Breast epithelium (tissue), 4 donors: ENCODE results near the gene ADGRG4. TPM values are rescaled to one million over a fixed set of nuclear protein-coding genes. Genes with fewer than 3 reads are reported as not detected.

Experiments
- DNase-seq, 2 donors: peaks; one replicate each; pipeline ENCODE4 v3.0.0-alpha.2; 2019; ENCODE audit warnings: low spot score in 2 of 2
- H3K27ac ChIP-seq, 2 donors: fragments of 200-600 bp; sonication (generic) in 1 of 2; one replicate each; pipeline ENCODE4 v1.5.1; 2016 to 2019; ENCODE audit warnings: mild to moderate bottlenecking in 1 of 2
- H3K27me3 ChIP-seq, 2 donors: fragments of 200-600 bp; sonication (generic) in 1 of 2; one replicate each; pipeline versions ENCODE4 v1.5.1 to v1.6.0; 2017 to 2019; ENCODE audit warnings: control low read depth in 1 of 2, mild to moderate bottlenecking in 1 of 2
- H3K36me3 ChIP-seq: fragments of 200-600 bp; one replicate; pipeline ENCODE4 v1.5.1; 2019
- H3K4me1 ChIP-seq, 2 donors: fragments of 200-600 bp; sonication (generic); one replicate each; pipeline ENCODE4 v1.5.1; 2016 to 2019; ENCODE audit warnings: control low read depth in 1 of 2
- H3K4me3 ChIP-seq, 3 donors: fragments of 200-600 bp; sonication (generic); 1 replicate in 2 of 3; 2 replicates in 1 of 3; pipeline ENCODE4 v1.5.1; 2016 to 2019; ENCODE audit warnings: mild to moderate bottlenecking in 3 of 3, moderate library complexity in 2 of 3
- H3K9me3 ChIP-seq, 2 donors: fragments of 200-600 bp; sonication (generic) in 1 of 2; one replicate each; pipeline ENCODE4 v1.5.1; 2016 to 2019; ENCODE audit warnings: control low read depth in 1 of 2
- CTCF ChIP-seq, 3 donors: fragments of 450-650 bp; IDR thresholded peaks; one replicate each; pipeline ENCODE4 v1.5.1; 2016 to 2017; ENCODE audit warnings: antibody characterized with exemption in 3 of 3, mild to moderate bottlenecking in 3 of 3, moderate library complexity in 3 of 3
- POLR2A ChIP-seq: fragments of 450-650 bp; IDR thresholded peaks from one replicate; pipeline ENCODE4 v1.6.1; 2016; ENCODE audit warnings: antibody characterized with exemption, mild to moderate bottlenecking, moderate library complexity
- POLR2AphosphoS5 ChIP-seq, 3 donors: sonication (generic); formaldehyde crosslinking; IDR thresholded peaks; one replicate each; pipeline ENCODE4 v1.6.1; 2017; ENCODE audit warnings: antibody characterized with exemption in 3 of 3
- intact Hi-C: fragments of 100-400 bp; cut with DNase I; formaldehyde crosslinking; loops from one replicate; pipeline ENCODE4 v1.15.1; 2023; ENCODE audit warnings: low total_unique reads
- total RNA-seq, 3 donors: library from RNA; depleted of rRNA; stranded (reverse); fragments of >200 nt; gene quantifications; one replicate each; pipeline ENCODE4 v1.1.0, GENCODE V29; 2016

Gene ADGRG4
- total RNA-seq, 3 donors from 2014 or later, result under 0.01 to 0.16 (median under 0.01) TPM

DNA sequence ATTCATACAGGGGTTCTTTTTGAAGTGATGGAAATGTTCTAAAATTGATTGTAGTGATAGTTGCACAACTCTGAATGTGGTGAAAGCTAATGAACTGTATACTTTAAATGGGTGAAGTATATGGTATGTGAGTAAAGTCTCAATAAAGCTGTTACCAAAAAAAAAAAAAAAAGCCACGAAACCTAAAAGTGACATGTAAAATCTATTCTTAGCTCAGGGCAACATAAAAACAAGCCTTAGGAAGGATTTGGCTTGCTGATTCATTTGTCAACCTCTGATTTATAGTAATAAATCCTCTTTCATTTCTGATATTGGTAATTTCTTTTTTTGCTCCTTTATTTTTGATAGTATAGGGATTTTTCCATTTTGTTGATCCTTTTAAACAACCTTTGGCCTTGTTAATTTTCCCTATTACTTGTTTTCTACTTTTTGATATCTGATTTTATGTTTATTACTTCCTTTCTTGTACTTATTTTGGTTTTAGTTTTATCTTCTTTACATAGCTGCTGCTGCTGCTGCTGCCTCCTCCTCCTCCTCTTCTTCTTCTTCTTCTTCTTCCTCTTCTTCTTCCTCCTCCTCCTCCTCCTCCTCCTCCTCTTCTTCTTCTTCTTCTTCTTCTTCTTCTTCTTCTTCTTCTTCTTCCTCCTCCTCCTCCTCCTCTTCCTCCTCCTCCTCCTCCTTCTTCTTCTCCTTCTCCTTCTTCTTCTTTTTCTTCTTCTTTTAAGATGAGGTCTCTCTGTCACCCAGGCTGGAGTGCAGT, 79.4 kb downstream of the ADGRG4 start:
- no peak overlapping the region for H3K4me3 ChIP-seq
- no peaks in the 10 kb centered on the region for H3K4me1 ChIP-seq
- no peak overlapping the region for H3K27ac ChIP-seq
- H3K9me3 ChIP-seq, result peaks cover 0 to under 1% of the 10 kb centered on the region in 2 donors
- intact Hi-C loops, result no loop called here
- TF ChIP-seq POLR2A, result no peak
- TF ChIP-seq POLR2AphosphoS5 (IDR thresholded peaks at IDR 0.05), result no peak
- TF ChIP-seq CTCF (IDR thresholded peaks at IDR 0.05), result no peak
- no peak for DNase-seq
- H3K27me3 ChIP-seq, result peaks cover 0 to 18% of the 10 kb centered on the region in 2 donors
- no peaks in the 10 kb centered on the region for H3K36me3 ChIP-seq

DNA sequence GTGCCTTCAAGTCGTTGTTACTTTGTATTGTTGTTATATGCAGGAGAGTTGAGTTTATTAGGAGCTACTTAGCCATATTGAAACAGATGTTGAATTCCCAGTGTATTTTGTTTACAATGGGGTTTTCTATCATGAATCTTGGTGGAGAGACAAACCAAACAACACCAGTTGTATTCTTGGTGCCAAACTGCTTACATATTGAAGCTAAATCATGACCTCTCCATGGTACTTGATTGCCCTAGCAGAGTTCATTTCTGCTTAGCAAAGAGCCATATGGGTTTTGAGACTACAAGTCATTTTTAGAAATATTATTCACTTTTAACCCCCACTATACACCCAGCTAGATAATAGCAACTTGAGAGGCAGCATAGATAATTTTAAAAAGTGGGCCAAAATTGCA, 85.4 kb downstream of the ADGRG4 start:
- TF ChIP-seq POLR2AphosphoS5 (IDR thresholded peaks at IDR 0.05) (no peak), CTCF (IDR thresholded peaks at IDR 0.05) (no peak), POLR2A (no peak)
- H3K4me3 ChIP-seq, result no peak overlapping the region
- H3K27ac ChIP-seq, result no peak overlapping the region
- intact Hi-C loops, result no loop called here
- no peaks in the 10 kb centered on the region for H3K36me3 ChIP-seq
- H3K4me1 ChIP-seq, result no peaks in the 10 kb centered on the region
- peaks cover 0 to 53% of the 10 kb centered on the region in 2 donors for H3K27me3 ChIP-seq
- no peaks in the 10 kb centered on the region for H3K9me3 ChIP-seq
- no peak for DNase-seq

DNA sequence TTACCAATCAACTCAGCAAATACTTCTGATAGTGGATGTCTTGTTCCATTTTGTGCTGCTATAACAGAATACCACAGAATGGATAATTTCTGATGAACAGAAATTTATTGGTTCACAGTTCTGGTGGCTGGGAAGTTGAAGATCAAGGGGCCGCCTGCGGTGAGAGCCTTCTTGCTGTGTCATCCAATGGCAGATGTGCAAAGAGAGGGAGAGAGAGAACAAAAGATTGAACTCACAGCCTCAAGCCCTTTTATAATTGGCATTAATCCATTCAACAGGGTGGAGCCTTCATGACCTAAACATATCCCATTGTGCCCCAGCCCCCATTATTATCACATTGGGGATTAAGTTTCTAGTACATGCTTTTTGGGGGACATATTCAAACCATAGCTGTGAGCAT, 86.1 kb downstream of the ADGRG4 start:
- Histone ChIP-seq H3K4me3 (no peak overlapping the region), H3K4me1 (no peaks in the 10 kb centered on the region), H3K27me3 (peaks cover 0 to 58% of the 10 kb centered on the region in 2 donors), H3K36me3 (no peaks in the 10 kb centered on the region), H3K9me3 (no peaks in the 10 kb centered on the region), H3K27ac (no peak overlapping the region)
- intact Hi-C loops, result no loop called here
- TF ChIP-seq CTCF (IDR thresholded peaks at IDR 0.05) (no peak), POLR2A (no peak), POLR2AphosphoS5 (IDR thresholded peaks at IDR 0.05) (no peak)
- DNase-seq, result no peak

DNA sequence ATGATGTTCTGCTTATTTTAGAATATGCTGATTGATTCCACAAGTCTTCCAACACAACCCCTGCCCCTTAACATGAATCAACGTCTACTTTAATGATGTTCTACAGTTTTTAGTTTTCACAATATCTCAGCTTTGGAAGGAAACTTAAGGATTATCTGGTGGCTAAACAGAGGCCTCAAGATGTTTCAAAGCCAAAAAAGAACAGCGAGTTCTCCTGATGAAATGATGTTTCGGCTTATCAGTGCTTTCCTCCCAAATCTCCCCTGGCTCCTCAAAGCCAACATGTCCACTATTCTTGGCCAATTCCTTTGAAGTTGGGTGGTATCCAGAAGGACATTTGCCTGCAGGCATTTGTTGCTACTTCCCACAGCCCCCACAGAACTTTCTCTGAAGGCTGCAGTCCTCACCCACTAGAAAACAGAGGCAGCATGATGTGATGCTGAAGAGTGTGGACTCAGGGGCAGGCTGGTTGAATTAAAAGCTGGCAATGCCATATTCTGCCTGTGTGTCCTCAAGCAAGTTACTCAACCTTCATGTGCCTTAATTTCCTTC, 87.3 kb downstream of the ADGRG4 start:
- no peaks in the 10 kb centered on the region for H3K36me3 ChIP-seq
- no peak overlapping the region for H3K27ac ChIP-seq
- peaks cover 0 to 55% of the 10 kb centered on the region in 2 donors for H3K27me3 ChIP-seq
- H3K4me1 ChIP-seq, result no peaks in the 10 kb centered on the region
- no peak for DNase-seq
- H3K4me3 ChIP-seq, result no peak overlapping the region
- intact Hi-C loops, result no loop called here
- no peak for TF ChIP-seq POLR2A
- TF ChIP-seq CTCF (IDR thresholded peaks at IDR 0.05), result no peak
- no peak for TF ChIP-seq POLR2AphosphoS5 (IDR thresholded peaks at IDR 0.05)
- H3K9me3 ChIP-seq, result no peaks in the 10 kb centered on the region

DNA sequence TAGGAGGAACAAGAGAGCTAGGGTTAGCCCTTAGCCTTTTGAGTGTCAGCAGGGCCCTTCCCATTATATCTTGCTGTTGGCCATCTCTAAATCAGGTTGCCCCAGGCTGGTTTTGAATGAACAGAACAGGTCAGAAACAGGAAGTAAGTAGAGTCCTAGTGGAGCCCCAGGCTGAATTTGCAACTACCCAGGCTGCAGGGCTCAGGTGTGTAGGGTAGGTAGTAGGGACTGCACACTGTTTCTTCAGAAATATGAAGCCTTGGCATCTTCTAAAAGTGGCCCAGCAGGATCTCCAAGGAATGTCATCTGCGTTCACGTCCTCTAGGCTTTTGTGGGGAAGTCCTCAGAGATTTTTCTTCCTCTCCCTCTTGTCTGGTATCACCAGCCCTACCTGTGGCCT, 90.2 kb downstream of the ADGRG4 start:
- H3K27ac ChIP-seq, result no peak overlapping the region
- no peaks in the 10 kb centered on the region for H3K36me3 ChIP-seq
- H3K9me3 ChIP-seq, result no peaks in the 10 kb centered on the region
- intact Hi-C loops, result no loop called here
- TF ChIP-seq POLR2A (no peak), CTCF (IDR thresholded peaks at IDR 0.05) (no peak), POLR2AphosphoS5 (IDR thresholded peaks at IDR 0.05) (no peak)
- DNase-seq, result no peak
- no peaks in the 10 kb centered on the region for H3K4me1 ChIP-seq
- H3K27me3 ChIP-seq, result peaks cover 0 to 57% of the 10 kb centered on the region in 2 donors
- H3K4me3 ChIP-seq, result no peak overlapping the region
